Inflammatory macrophage (primary cell): ENCODE results near the gene BAG3.
A peak's percentile ranks its signal among the peaks of the same experiment; 100 is the strongest.
"Not testable (repeated sequence)": the region's sequence is repeated elsewhere in the genome, so short reads cannot be mapped to it uniquely, and the experiment has no call there.

Source experiments
- DNase-seq, 2 donors: peaks; one replicate each; pipeline ENCODE4 v3.0.0-alpha.2; 2020 to 2022
- total RNA-seq, 18 experiments: gene quantifications; one replicate each; lab custom pipeline; 2026; ENCODE audit warnings: mixed read lengths in 6 of 18, inconsistent platforms in 2 of 18; lab: John Stamatoyannopoulos, UW

Gene BAG3
- 24.2 to 112 (median 43.5) reads per million in 18 experiments for total RNA-seq

DNA sequence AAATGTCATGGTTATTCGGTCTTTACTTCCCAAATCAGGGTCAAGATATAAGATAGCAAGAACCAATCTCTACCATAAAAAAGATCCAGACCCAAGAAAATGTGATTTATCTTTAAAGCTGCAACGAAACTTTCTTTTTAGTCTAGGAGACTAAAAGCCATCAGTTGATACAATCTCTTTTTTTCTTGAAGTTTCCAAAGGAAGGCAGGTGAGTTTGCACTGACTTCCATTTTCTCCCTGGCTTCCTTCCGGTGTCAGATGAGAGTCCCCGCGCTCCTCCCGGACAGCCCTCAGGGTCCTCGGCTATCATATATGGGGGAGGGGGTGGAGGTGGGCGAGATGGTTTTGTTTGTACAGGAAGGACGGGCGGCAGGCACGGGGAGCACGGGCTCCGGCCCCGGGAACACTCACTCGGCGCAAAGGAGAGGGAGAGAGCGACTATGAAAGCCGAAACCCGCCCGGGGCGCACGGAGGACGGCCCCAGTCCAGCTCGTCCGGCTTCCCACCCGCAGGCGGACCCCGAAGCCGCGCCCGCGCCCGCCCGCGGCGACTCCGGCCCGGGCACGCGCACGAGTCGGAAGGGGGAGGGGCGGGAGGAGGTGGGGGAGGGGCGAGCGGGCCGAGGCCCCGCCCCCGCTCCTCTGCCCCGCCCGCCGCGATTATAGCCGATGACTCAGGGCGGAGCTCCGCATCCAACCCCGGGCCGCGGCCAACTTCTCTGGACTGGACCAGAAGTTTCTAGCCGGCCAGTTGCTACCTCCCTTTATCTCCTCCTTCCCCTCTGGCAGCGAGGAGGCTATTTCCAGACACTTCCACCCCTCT is at the start of gene BAG3:
Gene BAG3 (plus strand): TSS at position 689 of the 822 bp plus-strand sequence. CDS start 296 bp downstream, outside the sequence.
- DNase-seq, result peak; percentile 90 to 94

DNA sequence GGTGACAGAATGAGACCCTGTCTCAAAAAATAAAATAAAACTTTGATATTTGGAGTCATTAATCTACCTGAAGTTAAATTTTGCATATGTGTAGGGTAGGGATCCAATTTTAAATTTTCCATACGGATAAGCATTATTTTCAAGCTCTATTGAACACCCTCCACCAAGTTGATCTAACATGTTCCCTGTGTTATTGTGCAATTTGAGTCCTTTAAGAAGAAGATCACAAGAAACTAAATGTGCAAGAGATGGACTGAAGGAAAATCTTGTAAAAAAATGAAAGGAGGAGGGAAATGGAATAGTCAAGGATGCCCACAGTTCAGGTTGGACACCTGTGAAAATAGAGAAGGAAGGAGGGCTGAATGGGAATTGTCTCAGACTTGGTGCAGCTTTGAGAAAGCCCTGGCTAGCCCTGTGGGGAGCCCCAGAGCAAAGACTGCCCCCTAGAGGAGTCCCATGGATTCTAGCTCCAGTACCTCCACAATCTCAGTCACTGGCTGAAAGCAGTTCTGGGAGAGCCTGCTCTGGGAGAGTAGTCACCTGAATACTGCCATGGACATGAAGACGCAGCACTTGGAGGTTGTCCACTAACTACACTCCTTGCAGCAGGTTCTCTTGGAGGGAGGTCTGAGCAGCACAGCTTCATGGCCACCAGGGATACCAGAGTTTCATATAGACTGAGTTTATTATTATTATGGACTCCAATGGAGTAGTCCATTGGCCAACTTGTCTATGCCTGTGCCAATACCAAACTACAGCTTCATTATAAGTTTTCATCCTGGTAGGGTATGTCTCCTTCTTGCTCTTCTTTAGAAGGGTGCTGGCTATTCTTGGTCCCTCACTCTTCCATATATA is 48.7 kb upstream of the BAG3 start:
- DNase-seq, result peak; percentile 29 to 60

DNA sequence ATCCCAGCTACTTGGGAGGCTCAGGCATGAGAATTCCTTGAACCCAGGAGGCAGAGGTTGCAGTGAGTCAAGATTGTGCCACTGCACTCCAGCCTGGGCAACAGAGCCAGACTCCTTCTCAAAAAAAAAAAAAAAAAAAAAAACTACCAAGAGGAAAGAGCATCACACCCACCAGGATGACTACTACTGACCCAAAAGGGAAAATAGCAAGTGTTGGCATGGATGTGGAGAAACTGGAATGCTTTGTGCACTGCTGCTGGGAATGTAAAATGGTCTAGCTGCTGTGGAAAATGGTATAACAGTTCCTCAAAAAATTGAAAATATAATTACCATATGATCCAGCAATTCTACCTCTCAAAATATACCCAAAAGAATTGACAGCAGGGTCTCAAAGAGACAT is 46.7 kb upstream of the BAG3 start:
- no peak for DNase-seq

- DNase-seq, result peak; percentile 18 to 43
These were observed 42.6 kb upstream of the BAG3 start for GRCh38 chr10:119608316-119609155.

GRCh38 chr10:119609516-119609915 is 41.7 kb upstream of the BAG3 start:
- no peak for DNase-seq

DNA sequence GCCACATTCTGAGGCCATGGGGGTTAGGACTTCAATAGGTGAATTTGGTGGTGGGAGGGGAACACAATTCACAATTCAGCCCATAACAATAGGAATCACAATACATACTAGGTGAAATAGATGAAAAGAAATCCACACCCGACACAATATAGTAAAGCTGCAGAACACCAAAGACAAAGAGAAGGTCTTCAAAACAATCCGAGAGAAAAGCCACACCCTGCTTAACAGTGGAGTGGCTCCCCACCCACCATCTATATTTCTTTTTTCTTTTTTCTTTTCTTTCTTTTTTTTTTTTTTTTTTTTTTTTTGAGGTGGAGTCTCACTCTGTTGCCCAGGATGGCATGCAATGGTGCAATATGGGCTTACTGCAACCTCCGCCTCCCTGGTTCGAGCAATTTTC is 39.7 kb upstream of the BAG3 start:
- no peak for DNase-seq

DNA sequence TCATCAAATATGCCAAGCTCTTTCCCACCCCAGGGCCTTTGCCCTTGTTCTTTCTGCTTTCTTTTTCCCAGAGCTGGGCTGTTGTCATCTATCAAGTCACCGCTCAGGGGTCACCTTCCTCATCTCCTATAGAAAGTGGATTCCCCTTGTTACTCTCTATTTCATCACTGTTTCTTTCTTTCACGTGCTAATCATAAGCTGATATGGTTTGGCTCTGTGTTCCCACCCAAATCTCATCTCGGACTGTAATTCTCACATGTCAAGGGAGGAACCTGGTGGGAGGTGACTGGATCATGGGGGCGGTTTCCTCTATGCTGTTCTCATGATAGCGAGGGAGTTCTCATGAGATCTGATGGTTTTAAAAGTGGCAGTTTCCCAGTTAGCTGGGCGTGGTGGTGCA is 37.4 kb upstream of the BAG3 start:
- DNase-seq, result peak; percentile 51 to 66

- DNase-seq, result no peak
These were observed 36.5 kb upstream of the BAG3 start for GRCh38 chr10:119614686-119615085.

- peak; percentile 21 to 25 for DNase-seq
These were observed 34.2 kb upstream of the BAG3 start for GRCh38 chr10:119616882-119617570.

- no peak for DNase-seq
These were observed 32.0 kb upstream of the BAG3 start for GRCh38 chr10:119619215-119619614.

- DNase-seq, result not testable (repeated sequence)
These were observed 31.4 kb upstream of the BAG3 start for GRCh38 chr10:119619811-119620210.

- no peak for DNase-seq
These were observed 30.7 kb upstream of the BAG3 start for GRCh38 chr10:119620241-119621077.

DNA sequence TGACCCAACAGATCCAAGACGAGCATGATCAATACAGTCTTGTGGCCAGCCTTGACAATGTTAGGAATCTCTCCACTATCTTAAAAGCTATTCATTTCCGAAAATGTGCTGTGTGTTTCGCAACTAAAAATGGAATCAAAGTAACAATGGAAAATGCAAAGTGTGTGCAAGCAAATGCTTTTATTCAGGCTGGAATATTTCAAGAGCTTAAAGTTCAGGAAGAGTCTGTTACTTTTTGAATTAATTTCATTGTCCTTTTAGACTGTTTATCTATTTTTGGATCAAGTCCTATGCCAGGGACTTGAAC is 30.1 kb upstream of the BAG3 start:
- no peak for DNase-seq

GRCh38 chr10:119625570-119626280 is 25.5 kb upstream of the BAG3 start:
- no peak for DNase-seq

DNA sequence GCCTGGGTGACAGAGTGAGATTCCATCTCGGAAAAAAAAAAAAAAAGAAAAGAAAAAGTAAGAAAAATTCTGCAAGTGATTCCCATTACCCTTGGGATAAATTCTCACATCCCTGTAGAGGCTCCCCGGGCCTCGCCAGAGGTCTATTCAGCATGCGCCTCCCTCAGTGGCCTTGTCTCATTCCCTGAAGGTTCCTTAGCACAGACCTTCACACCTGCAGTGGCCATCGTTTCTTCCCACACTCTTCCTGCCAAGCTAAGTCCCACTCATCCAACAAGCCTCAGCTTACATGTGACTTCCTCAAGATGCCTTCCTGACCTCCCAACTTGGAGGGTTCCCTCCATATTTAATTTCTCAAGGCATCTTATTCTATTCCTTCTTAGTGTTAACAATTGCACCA is 20.9 kb upstream of the BAG3 start:
- DNase-seq, result no peak

DNA sequence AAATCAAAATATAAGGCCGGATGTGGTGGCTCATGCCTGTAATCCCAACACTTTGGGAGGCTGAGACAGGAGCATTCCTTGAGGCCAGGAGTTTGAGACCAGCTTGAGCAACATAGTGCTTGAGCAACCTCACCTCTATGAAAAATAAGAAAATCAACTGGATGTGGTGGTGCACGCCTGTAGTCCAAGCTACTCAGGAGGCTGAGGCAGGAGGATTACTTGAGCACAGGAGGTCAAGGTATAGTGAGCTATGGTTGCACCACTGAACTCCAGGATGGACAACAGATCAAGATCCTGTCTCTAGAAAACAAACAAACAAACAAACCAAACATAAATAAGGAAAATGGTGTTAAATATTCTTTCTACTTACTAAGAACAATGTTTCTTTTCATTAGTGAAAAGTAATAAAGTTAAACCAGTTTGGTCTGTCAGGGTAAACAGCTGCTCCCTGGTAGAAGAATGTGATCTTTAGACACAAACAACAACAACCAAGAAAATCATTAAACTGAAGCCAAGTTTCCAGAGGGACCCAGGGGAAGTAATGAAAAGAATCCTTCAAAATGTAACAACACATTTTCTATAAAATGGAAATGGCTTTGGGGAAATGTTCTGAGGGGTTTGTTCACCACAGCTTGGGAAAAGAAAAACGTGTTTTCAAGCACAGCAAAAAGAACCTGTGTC is 17.5 kb upstream of the BAG3 start:
- no peak for DNase-seq

DNA sequence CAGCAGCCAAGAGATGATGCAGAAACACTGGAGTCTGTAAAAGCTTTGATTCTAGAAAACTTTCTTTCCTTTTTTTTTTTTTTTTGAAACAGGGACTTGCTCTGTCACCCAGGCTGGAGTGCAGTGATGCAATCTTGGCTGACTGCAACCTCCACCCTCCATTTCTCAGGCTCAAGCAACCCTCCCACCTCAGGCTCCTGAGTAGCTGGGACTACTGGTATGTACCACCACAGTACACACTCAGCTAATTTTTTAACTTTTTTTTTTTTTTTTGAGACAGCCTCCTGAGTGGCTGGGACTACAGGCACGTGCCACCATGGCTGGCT is 17.0 kb upstream of the BAG3 start:
- peak; percentile 46 to 70 for DNase-seq

DNA sequence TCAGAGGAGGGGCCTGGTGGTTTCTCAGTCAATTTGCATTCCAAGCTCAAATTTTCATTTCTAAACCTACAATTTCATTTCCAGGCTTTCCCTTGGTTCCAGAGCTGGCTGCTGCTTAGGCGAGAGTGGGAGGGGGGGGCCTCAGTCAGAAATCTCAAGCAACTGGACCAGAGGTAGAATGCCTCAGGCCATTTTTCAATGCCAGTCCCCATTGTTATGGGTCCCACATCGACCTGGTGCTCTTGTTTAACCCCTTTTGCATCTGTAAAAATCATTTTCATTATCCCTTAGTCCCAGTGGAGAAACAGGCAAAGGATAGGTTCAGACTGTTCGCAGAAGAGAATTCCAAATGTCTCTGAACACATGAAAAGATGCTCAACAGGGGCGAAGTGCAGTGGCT is 13.5 kb upstream of the BAG3 start:
- no peak for DNase-seq

GRCh38 chr10:119638982-119639381 is 12.2 kb upstream of the BAG3 start:
- no peak for DNase-seq

- DNase-seq, result no peak
These were observed 10.8 kb upstream of the BAG3 start for GRCh38 chr10:119640384-119640783.
